HepG2 (cell line): Measurements from ENCODE around the gene CNTN5. TPM values are rescaled to one million over a fixed set of nuclear protein-coding genes. Genes with fewer than 3 reads are reported as not detected.
A peak's percentile ranks its signal among the peaks of the same experiment; 100 is the strongest.

Experiments used
- ATAC-seq: fragments of 200-7000 bp; cut with Tn5 transposase; 3 replicates; pipeline ENCODE4 v1.9.1; 2020; ENCODE audit warnings: mild to moderate bottlenecking, moderate library complexity
- BruUV-seq: library from RNA; stranded (reverse); fragments of 400-500 nt; replicated peaks from 2 replicates; lab custom pipeline; 2021; lab: Mats Ljungman, UMichigan
- CTCF ChIA-PET: fragments of 300-600 bp; formaldehyde crosslinking; extraction: SDS; loops from one replicate; lab custom pipeline; 2021; ENCODE audit warnings: low total read pairs, inconsistent platforms, low intra/inter-chr PET ratio; lab: Yijun Ruan, JAX
- POLR2A ChIA-PET: fragments of 350-600 bp; sonication (Branson Sonifier 250); formaldehyde crosslinking; loops from one replicate; lab custom pipeline; 2020; ENCODE audit warnings: antibody characterized with exemption, inconsistent platforms; lab: Yijun Ruan, JAX
- DNase-seq: peaks from one replicate; pipeline ENCODE4 v3.0.0-alpha.2; 2015; ENCODE audit warnings: low spot score
- FAIRE-seq: peaks from 3 replicates; lab custom pipeline; 2011; peaks lifted over from hg19 to GRCh38; lab: Jason Lieb, UNC
- H2AFZ ChIP-seq: one replicate; pipeline ENCODE4 v1.6.1; 2011; ENCODE audit warnings: low read length, inconsistent platforms
- H3K27ac ChIP-seq: fragments of 300-600 bp; 3 replicates; pipeline ENCODE4 v1.8.0; 2011; ENCODE audit warnings: mixed run types, mild to moderate bottlenecking, mixed read lengths, low read length, inconsistent platforms; ENCODE audit not compliant: insufficient read depth; ENCODE audit errors: extremely low read length
- H3K27me3 ChIP-seq, 2 experiments: fragments of 200-600 bp in 1 of 2; 2 replicates in 1 of 2; 3 replicates in 1 of 2; pipeline versions ENCODE4 v1.6.0 to v1.8.0; 2011; ENCODE audit warnings: low read length in 2 of 2, mild to moderate bottlenecking in 2 of 2, moderate library complexity in 2 of 2, inconsistent platforms in 1 of 2; ENCODE audit not compliant: insufficient read depth in 2 of 2, control insufficient read depth in 1 of 2
- H3K36me3 ChIP-seq, 2 experiments: fragments of 200-600 bp in 1 of 2; replicated peaks in 1 of 2; 2 replicates in 1 of 2; 3 replicates in 1 of 2; pipeline versions ENCODE4 v1.5.1 to v1.8.0; 2011; ENCODE audit warnings: low read length in 2 of 2, inconsistent platforms in 1 of 2; ENCODE audit not compliant: insufficient read depth in 2 of 2, control insufficient read depth in 1 of 2
- H3K4me1 ChIP-seq: 2 replicates; pipeline ENCODE4 v1.5.1; 2012; ENCODE audit warnings: low read length, inconsistent platforms; ENCODE audit not compliant: insufficient read depth
- H3K4me2 ChIP-seq: 2 replicates; pipeline ENCODE4 v1.6.0; 2011; ENCODE audit warnings: low read depth, low read length, inconsistent platforms
- H3K4me3 ChIP-seq, 3 experiments: fragments of 200-600 bp in 1 of 3; sonication (generic), shearing (Covaris generic) in 1 of 3; replicated peaks in 1 of 3; 2 replicates each; pipeline ENCODE4 v1.5.1; 2011 to 2016; ENCODE audit warnings: low read length in 3 of 3, inconsistent platforms in 2 of 3, low read depth in 2 of 3, mild to moderate bottlenecking in 2 of 3, control low read depth in 1 of 3, mixed read lengths in 1 of 3; ENCODE audit not compliant: insufficient read depth in 1 of 3
- H3K79me2 ChIP-seq: one replicate; pipeline ENCODE4 v1.6.1; 2011; ENCODE audit warnings: low read length, inconsistent platforms; ENCODE audit not compliant: insufficient read depth
- H3K9ac ChIP-seq: 2 replicates; pipeline ENCODE4 v1.6.0; 2011; ENCODE audit warnings: mild to moderate bottlenecking, low read depth, low read length, inconsistent platforms; ENCODE audit not compliant: insufficient read depth
- H3K9me3 ChIP-seq: 2 replicates; pipeline ENCODE4 v1.5.1; 2012; ENCODE audit warnings: mild to moderate bottlenecking, low read length
- H4K20me1 ChIP-seq: 2 replicates; pipeline ENCODE4 v1.6.0; 2011; ENCODE audit warnings: inconsistent platforms, mild to moderate bottlenecking, low read length, moderate library complexity; ENCODE audit not compliant: insufficient read depth
- RAD51 ChIP-seq: fragments of 450-650 bp; IDR thresholded peaks from 2 replicates; pipeline ENCODE4 v1.6.1; 2016; ENCODE audit warnings: borderline replicate concordance
- WGBS: methylation state at CpG from one replicate; pipeline ENCODE4 v1.1.6; 2017; ENCODE audit warnings: low lambda C conversion rate; 5-methylcytosine and 5-hydroxymethylcytosine counted together
- in situ Hi-C: cut with HindIII; loops from 2 replicates; pipeline ENCODE4 v1.10.0; 2017; ENCODE audit warnings: low pct_unique_long_range_greater_than_20kb; ENCODE audit not compliant: extremely low pct_ligation_motif_present
- intact Hi-C: fragments of 100-400 bp; cut with micrococcal nuclease; formaldehyde crosslinking; loops from one replicate; pipeline ENCODE4 v1.10.0; 2022; ENCODE audit not compliant: unreplicated experiment
- polyA plus RNA-seq, 8 experiments: library from polyadenylated mRNA; depleted of rRNA in 3 of 8; stranded (reverse) in 7 of 8; unstranded in 1 of 8; fragments of >200 nt; fragmentation: Illumina TruSeq in 4 of 8; extraction: Trizol in 4 of 8; gene quantifications; 2 replicates each; pipeline versions ENCODE4 v1.2.1 to v1.2.3, GENCODE V29; 2011 to 2016; ENCODE audit warnings: low read depth in 4 of 8, missing spikeins in 1 of 8, mixed read lengths in 1 of 8; ENCODE audit not compliant: insufficient read depth in 1 of 8
- total RNA-seq, 5 experiments: library from RNA; depleted of rRNA; stranded (reverse); fragments of >200 nt; fragmentation: Illumina TruSeq; extraction: Trizol; gene quantifications; 2 replicates each; pipeline ENCODE4 v1.2.3, GENCODE V29; 2016; ENCODE audit warnings: low read depth in 1 of 5
- TF ChIP-seq, protein P1 (sequence below): IDR thresholded peaks from 2 replicates; pipeline ENCODE4 v1.6.1; 2016; ENCODE audit warnings: low read depth, control low read depth
- TF ChIP-seq, protein P2 (sequence below), 2 experiments: sonication (generic) in 1 of 2; formaldehyde crosslinking in 1 of 2; IDR thresholded peaks; 2 replicates each; pipeline versions ENCODE4 v1.5.1 to v1.6.1; 2011 to 2020; ENCODE audit warnings: borderline replicate concordance in 1 of 2, low read depth in 1 of 2, low read length in 1 of 2, mild to moderate bottlenecking in 1 of 2, missing genetic modification reagents in 1 of 2, moderate library complexity in 1 of 2

The CNTN5 gene
- total and polyA plus RNA-seq, 2 of the 13 experiments (the other 11 are each of a cell fraction or from before 2014, with no cell fraction given) = not detected

DNA sequence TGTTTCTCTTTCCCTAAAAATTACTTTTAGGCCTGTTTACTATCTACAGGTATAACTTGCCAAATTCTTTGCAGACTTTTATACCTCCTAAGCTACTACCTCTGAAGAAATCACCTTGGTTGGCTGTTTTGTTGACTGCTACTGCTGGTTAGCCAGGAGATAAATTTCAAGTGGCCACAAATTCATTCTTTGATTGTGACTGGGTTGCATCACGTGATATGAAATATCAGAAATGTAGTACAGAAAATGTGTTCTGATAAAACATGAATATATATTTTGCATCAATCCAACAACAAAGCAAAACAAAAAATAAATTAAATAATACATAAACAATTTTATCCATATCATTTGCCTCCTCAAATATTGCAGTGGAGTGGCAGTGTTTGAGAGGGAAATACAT lies 291.1 kb downstream of the CNTN5 start:
- no peak overlapping the region for H2AFZ ChIP-seq
- 0% methylated on average over 1 of the region's 1 CpG for WGBS
- intact Hi-C loops = no loop called here
- H3K4me1 ChIP-seq = no peaks in the 10 kb centered on the region
- POLR2A ChIA-PET = no interaction called here
- CTCF ChIA-PET = no interaction called here
- H3K27me3 ChIP-seq = no peaks in the 10 kb centered on the region; a peak in 1 of 5 replicates
- FAIRE-seq (no peak), DNase-seq (no peak), ATAC-seq (no peak)
- H3K9me3 ChIP-seq = no peaks in the 10 kb centered on the region
- H3K36me3 ChIP-seq = no peaks in the 10 kb centered on the region
- H3K27ac ChIP-seq = no peak overlapping the region
- no peaks in the 10 kb centered on the region for H4K20me1 ChIP-seq
- in situ Hi-C loops = no loop called here
- no TSS peak for BruUV-seq
- H3K79me2 ChIP-seq = no peaks in the 10 kb centered on the region
- H3K4me2 ChIP-seq = no peak overlapping the region
- no peak overlapping the region for H3K4me3 ChIP-seq
- TF ChIP-seq, protein P1, sequence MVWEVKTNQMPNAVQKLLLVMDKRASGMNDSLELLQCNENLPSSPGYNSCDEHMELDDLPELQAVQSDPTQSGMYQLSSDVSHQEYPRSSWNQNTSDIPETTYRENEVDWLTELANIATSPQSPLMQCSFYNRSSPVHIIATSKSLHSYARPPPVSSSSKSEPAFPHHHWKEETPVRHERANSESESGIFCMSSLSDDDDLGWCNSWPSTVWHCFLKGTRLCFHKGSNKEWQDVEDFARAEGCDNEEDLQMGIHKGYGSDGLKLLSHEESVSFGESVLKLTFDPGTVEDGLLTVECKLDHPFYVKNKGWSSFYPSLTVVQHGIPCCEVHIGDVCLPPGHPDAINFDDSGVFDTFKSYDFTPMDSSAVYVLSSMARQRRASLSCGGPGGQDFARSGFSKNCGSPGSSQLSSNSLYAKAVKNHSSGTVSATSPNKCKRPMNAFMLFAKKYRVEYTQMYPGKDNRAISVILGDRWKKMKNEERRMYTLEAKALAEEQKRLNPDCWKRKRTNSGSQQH (CRISPR knock-in tag) = no peak
- TF ChIP-seq RAD51 = peak; percentile 68; the same call in 1 of the 2 replicates
- TF ChIP-seq, protein P2, sequence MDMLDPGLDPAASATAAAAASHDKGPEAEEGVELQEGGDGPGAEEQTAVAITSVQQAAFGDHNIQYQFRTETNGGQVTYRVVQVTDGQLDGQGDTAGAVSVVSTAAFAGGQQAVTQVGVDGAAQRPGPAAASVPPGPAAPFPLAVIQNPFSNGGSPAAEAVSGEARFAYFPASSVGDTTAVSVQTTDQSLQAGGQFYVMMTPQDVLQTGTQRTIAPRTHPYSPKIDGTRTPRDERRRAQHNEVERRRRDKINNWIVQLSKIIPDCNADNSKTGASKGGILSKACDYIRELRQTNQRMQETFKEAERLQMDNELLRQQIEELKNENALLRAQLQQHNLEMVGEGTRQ (IDR thresholded peaks at IDR 0.05; ENCODE audit: low read depth, low read length) = peak; percentile 8; the same call in 1 of the 2 replicates
- TF ChIP-seq, protein P2 (CRISPR knock-in tag; IDR thresholded peaks at IDR 0.05; ENCODE audit: borderline replicate concordance) = no peak
- no peak overlapping the region for H3K9ac ChIP-seq
